GM12801 (cell line): ENCODE data around the gene ARHGAP9.

Experiments used
- TF ChIP-seq, protein P1 (sequence below): IDR thresholded peaks from one replicate; pipeline ENCODE4 v1.5.1; 2011; ENCODE audit warnings: control low read depth; ENCODE audit not compliant: insufficient read length; ENCODE audit errors: extremely low read depth

The ARHGAP9 gene

DNA sequence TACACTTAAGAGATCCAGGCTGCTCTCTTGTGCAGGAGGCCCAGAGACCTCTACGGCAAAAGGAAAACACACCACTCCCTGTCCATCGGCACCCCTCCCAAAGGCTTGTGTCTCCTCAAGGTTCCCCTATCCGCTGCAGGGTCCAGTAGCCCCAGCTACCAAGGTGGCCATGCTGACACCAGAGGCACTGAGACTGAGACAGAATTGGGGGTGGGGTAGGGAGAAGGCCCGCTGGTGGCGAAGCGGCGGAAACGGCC lies 40.1 kb upstream of the ARHGAP9 start:
- TF ChIP-seq, protein P1, sequence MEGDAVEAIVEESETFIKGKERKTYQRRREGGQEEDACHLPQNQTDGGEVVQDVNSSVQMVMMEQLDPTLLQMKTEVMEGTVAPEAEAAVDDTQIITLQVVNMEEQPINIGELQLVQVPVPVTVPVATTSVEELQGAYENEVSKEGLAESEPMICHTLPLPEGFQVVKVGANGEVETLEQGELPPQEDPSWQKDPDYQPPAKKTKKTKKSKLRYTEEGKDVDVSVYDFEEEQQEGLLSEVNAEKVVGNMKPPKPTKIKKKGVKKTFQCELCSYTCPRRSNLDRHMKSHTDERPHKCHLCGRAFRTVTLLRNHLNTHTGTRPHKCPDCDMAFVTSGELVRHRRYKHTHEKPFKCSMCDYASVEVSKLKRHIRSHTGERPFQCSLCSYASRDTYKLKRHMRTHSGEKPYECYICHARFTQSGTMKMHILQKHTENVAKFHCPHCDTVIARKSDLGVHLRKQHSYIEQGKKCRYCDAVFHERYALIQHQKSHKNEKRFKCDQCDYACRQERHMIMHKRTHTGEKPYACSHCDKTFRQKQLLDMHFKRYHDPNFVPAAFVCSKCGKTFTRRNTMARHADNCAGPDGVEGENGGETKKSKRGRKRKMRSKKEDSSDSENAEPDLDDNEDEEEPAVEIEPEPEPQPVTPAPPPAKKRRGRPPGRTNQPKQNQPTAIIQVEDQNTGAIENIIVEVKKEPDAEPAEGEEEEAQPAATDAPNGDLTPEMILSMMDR: no peak

DNA sequence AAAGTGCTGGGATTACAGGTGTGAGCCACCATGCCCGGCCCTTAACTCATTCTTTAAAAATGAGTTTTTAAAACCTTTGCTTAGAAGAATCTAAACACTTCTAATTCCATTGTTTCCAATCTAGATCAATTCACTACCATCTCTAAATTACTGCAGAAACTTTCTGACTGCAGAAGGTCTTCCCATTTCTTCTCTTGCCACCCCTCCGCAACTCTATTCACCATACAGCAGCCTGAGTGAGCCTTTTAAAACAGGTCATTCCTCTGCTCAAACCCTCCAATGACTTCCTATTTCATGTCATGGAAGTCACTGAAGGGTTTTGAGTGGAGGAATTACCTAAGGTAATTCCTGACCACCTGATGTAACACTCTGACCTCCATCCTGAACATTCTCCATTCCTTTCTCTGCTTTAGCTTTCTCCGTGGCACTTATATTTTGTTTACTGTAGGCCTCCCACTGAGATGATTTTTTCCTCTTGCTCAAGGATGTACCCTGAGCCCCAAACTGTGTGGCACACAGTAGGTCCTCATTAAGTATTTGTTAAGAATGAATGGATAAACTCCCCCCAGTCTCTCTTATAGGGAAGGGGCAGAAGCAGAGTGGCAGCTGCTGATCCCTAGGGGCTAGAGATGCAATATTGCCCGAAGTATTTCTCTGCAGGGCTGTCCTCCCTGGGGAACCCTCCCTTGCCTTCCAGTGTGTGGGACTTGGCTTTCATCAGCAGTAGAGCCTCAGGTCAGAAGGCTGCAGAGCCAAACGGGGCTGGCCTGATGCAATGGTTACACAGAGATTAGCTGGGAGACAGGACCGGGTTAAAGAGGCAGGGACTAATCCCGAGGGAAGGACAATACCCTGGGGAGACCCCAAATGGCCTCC lies 39.5 kb upstream of the ARHGAP9 start:
- TF ChIP-seq, protein P1: no peak

DNA sequence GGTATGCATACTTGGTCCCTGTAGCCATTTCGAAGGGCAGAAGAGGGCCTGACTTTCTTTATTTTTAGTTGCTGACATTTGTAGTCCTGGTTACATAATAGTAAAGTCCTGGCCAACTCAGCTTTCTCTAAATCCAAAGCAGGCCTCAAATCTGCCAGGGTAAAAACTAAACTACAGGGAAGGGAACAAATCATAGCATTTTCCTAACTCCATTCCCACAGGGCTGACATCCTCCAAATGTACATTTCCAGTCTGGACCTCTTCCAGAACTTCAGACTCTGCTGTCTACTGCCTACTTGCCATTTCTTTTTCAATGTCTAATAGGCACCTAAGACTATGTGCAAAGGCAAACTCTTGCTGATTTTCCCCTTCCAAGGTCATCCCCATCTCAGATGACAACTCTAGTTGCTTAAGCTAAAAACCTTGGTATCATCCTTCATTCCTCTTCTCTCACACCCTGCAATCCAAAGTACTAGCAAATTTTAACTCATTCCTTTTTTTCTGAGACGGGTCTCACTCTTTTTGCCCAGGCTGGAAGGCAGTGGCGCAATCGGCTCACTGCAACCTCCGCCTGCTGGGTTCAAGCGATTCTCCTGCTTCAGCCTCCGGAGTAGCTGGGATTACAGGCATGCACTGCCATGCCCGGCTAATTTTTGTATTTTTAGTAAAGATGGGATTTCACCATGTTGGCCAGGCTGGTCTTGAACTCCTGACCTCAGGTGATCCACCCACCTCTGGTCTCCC lies 38.7 kb upstream of the ARHGAP9 start:
- TF ChIP-seq, protein P1: no peak

DNA sequence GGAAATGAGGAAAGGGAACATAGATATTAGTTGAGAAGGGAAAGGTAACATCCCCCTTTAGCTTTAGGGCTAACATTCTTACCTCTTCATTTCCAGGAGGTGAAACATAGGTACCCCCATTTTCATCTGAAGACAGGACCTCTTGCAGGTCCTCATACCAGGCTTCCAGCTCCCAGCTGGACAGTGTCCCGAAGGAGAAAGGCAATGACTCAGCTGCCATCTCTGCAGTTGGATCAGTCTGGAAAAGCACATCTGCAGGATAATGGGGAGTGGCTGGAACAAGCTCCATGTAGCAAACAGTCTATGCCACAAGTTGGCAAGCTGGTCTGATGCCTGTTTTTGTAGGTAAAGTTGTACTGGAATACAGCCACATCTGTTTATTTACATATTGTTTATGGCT lies 37.5 kb upstream of the ARHGAP9 start:
- TF ChIP-seq, protein P1: no peak

DNA sequence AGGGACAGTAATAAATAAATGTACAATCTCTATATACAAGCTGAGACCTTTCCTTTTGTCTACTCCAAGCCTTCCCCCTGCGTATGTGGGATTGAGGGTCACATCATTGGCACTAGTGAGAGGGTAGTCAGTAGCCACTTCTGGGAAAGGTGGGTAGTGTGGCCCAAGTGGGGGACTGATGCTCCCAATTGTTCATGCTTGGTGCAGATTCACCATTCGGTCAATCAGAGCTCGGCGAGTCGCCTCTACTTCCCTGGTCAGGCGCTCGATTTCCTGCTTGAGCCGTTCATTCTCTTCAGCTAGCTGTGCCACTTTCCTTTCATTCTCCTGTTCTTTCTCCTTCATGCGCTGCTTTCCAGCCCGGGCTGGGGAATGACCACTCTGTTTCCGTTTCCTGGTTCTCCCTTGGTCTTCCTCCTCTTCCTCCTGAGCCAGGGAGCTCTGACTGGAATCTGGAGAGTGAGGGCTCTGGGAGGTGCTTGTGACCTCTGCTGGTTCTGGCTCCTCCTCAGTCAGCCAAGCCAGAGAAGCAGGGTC lies 37.0 kb upstream of the ARHGAP9 start:
- TF ChIP-seq, protein P1: no peak

DNA sequence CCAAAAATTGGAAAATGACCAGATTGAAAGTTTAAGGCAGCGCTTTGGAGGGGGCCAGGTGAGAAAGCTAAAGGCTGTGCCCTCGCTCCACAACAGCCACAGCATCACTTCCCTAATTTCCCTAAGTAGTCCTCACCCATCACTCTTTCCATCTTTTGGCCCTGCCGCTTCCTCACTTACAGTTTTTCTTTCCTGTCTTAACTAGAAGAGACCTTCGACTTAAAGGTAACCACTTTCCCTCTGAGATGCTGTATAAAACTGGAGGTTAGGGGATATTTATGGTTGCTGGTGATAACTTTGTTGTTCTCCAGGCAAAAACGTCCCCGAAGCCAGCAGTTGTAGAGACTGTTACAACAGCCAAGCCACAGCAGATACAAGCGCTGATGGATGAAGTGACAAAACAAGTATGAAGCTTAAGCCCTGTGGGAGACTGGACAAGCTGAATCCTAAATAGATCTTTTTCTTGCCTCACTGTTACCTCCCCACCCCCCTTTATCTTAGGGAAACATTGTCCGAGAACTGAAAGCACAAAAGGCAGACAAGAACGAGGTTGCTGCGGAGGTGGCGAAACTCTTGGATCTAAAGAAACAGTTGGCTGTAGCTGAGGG lies 36.4 kb upstream of the ARHGAP9 start:
- TF ChIP-seq, protein P1: no peak

DNA sequence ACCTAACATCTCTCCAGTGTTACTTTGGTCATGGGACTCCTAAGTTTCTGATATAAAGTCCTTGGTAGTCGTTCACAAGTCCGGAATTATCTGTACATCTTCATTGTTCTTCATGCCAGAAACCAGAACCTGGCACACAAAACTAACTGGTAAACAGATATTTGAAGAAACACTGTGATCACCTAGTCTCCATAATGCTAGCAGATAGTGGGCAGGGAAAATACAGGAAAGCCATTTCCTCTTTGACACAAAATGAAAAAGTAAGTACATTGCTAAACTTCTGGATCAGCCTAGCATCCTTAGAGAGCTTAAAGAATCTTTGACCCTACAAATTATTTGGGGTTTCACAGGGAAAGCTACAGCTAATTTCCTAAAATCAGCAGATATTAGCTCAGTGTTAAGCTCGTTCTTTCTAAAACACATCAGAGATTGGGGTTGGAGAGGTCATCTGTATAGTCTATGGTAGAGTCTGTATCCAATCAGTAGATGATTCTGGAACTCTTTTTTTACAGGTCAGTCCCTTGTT lies 35.8 kb upstream of the ARHGAP9 start:
- TF ChIP-seq, protein P1: no peak
